COR-L47 (cell line): Measurements from ENCODE around the gene C19orf38.
A peak's percentile ranks its signal among the peaks of the same experiment; 100 is the strongest.

Source experiments
- DNase-seq: peaks from one replicate; lab custom pipeline; 2025; lab: John Stamatoyannopoulos, UW

The C19orf38 gene, protein sequence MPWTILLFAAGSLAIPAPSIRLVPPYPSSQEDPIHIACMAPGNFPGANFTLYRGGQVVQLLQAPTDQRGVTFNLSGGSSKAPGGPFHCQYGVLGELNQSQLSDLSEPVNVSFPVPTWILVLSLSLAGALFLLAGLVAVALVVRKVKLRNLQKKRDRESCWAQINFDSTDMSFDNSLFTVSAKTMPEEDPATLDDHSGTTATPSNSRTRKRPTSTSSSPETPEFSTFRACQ

DNA sequence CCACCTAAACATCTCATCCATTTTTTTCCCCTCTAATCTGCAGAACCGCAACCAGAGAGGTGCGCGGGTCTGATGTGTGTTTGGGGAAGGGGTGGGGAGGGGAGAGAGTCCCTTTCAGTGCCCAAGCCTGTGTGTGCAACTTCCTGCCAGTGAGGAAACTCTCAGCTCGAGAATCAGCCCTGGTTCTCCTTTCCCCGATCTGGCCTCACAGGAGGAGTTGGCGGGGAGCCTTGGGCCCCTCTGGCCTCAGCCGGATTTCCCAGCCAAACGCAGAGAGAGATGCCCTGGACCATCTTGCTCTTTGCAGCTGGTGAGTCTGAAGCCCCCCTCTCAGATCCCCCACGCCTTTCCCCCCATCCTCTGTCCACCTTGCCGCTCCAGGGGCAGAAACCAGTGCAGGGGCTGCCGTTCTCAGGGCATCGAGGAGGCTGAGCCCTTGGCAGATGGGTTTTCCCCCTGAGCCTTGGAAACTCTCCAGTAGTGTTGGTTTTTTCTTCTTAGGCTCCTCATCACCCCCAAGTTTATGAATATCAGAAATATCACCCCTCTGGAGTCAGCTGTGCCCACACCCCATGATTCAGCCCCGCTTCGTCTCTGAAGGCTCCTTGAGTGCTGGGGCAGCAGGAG is at the start of gene C19orf38:
Gene C19orf38 (plus strand): TSS at position 186 of the 627 bp plus-strand sequence. CDS start 94 bp downstream, at position 280.
- no peak for DNase-seq

DNA sequence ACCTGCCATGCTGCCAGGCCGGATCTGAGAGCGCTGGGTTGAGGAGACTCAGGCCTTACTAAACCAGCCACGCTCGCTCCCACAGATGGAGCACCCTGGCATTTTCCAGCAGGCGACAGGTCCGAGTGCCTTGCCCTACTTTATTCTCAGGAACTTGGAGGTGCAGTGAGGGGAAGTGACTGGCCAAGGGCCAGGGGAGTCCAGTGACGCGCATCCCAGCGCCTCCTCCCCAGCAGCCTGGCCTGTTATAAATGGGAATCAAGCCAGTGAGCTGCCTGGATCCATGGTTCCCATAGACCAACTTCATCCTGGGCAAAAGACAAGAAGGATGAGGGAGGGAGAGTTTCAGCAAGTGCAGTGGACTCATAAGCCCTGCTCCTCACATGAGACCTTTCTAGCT is 47.7 kb upstream of the C19orf38 start:
- DNase-seq = no peak

DNA sequence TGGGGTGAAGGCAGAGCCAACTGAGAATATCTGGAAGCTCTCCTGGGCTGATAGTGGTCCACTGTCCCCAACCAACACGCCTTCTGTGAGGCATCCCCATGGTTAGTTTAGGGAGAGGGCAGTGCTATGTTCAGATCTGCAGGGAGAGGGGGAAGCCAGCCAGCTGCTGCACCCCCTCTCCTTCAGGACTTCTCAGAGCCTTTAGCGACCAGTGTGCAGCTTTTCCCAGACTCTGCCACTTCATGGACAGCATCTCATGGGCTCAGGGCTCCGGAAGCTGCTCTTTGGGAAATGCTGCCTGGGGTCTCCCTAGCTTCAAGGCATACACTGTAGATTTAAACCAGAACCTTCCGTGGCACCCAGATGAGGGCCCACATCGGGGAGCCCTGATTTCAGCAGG is 45.7 kb upstream of the C19orf38 start:
- no peak for DNase-seq

DNA sequence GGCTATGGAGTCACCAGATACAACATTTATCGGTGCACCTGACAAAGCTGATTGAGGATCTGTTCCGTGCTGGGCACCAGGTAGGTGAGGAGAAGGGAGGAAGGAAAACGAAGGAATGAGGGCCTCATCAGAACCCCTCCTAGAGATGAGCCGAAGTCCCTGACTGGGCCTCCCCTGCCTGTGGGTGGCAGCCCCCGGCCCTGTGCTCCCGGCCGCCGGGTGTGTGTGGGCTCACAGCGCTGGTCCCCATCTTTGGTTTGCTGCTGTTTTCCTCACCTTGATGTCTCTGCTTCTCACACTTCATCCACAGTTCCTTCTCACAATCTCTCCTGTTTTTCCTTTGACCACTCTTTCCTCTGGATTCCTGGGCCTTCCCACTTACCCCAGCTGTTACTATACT is 45.0 kb upstream of the C19orf38 start:
- DNase-seq = no peak

DNA sequence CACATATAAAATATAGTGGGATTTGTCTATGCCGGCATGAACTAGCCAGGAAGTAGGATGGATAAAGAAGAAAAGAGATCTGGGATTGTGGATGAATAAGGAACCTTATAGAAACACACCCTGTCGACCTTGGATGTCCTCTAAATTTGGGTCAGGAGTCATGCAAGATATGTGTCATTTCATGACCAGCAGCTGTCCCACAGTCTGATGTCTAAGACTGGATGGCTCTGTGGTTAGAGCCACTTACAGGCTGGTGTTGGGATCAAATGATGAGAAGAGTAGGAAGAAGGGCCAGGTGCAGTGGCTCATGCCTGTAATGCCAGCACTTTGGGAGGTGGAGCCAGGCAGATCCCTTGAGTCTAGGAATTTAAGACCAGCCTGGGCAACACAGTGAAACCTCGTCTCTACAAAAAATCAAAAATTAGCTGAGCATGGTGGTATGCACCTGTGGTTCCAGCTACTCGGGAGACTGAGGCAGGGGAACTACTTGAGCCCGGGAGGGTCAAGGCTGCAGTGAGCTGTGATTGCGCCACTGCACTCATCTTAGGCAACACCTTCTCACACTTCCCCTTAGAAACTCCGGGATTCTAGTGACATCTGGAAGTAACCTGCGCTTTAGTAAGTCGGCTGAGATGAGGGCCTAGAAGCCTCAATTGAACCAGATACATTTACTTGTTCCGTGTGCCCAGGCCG is 43.0 kb upstream of the C19orf38 start:
- DNase-seq = no peak

DNA sequence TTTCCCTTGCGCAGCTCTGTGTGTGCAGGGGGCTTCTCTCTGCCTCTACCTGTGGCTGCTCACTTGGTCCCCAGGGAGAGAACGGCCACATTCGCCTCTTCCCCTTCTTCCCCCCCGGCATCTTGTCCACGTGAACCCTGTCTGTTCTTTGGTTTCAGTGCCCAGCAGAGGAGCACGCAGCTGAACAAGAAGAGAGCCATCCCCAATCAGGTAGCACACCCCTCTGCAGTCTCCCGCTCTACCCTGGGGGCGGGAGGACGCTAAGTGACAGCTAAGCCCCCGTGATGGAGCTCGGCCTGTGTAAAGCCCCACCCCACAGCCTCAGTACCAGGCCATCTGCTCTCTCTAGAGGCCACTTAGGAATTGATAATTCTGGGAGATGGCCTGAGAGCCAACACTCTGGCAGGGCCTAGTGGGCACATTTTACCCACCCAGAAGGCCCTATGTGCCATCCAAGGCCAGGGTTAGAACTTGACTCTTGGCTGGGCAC is 42.4 kb upstream of the C19orf38 start:
- DNase-seq = no peak

DNA sequence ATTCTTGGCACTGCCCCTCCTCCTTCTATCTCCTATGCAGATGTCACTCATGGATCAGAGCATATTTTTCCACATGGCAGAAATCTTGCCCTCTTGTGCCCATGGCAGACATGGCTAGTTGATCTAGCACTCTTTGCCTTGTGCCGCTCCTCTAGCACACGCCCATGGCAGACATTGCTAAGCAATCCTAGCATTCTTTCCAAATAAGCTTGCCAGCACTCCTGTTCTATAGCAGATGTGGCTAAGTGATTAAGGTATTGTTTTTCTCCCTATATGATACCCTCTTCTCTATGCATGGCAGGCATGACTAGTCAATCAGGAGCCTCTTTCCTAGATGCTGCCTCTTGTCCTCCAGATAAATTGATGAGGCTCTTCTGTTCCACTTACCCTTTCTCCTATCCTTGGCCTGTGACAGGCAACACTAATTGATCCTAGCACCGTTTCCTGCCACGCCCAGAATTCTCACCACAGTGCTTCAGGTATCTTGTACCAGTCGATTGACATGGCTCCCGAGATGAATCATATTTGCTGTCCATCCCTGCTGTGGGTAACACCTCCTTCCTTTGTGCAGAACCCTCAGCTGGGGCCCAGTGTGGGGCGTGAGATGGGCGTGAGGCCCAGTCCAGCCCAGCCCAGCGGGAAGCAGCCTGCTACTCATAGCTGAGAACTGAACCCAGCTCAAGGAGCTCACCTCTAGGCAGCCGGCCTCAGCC is 39.1 kb upstream of the C19orf38 start:
- DNase-seq = peak; percentile 60

DNA sequence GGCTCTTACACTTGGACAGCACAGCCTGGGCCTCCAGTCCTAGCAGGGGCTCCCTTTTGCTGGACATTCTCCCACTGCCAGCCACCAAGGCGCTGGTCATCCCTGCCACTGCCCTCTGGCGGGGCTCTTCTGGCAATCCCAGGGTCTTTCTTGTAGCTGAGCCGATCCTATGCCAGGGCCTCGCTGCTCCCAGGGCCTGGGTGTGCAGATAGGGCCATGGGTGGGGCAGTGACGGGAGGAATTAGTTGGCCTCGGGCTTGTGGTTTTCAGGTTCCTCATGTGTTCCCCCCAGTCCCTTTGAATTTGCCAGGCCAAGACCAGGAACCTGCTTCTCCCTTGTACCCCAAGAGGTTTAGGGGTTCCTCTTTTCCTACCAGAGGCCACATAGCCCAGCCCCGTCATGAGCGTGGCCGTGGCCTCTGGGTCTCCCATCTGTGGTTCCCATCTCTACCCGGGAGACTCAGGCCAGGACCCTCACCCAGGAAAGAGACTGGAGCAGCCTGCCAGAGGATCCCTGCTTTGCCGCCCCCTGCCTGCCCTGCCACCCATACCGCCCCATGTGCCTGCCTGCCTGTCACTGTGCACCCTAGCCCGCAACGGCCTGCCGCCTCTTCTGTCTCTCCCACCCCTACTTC is 38.4 kb upstream of the C19orf38 start:
- DNase-seq = no peak

DNA sequence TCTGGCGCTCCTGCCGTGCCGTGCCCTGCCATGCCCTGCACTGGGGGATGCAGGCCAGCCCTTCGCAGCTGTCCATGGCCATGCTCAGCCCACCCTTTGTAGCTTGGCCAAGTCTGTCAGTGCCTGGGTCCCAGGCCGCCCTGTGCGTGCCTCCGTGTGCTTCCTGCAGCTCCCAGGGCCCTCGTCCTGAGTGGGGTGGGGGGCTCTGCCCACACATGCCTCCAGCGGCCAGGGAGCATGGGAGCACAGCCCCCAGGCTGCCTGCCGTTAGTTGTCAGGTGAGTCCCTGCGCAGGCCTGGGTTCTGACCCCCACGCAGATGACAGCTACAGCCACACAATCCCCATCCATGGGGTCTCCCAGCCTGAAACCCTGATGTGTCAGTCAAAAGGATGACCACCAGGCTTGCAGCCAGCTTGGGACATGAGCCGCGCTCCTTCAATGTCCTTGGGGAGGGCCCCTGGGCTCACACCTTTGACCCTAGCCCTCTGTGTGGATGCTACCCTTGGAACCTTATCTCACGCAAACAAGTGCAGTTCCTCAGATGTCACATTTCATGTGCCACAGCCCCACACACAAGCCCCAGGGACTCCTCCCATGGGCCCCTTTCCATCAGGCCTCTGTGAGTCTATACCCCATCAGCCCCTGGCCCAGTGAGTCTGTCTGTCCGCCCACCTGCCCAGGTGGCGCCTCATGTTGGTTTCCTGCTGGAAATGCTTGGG is 36.7 kb upstream of the C19orf38 start:
- DNase-seq = no peak

DNA sequence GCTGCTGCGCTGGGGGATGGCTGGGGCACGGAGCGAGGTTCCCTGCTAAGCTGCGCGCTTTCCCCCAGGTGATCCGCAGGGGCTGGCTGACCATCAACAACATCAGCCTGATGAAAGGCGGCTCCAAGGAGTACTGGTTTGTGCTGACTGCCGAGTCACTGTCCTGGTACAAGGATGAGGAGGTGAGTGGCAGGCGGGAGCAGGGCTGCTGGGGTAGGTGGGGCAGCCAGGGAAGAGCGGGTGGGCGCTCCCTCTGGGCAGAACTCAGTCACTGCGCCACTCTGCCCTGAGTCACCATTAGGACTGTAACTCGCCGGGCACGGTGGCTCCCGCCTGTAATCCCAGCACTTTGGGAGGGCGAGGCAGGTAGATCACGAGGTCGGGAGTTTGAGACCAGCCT is 36.0 kb upstream of the C19orf38 start:
- no peak for DNase-seq

DNA sequence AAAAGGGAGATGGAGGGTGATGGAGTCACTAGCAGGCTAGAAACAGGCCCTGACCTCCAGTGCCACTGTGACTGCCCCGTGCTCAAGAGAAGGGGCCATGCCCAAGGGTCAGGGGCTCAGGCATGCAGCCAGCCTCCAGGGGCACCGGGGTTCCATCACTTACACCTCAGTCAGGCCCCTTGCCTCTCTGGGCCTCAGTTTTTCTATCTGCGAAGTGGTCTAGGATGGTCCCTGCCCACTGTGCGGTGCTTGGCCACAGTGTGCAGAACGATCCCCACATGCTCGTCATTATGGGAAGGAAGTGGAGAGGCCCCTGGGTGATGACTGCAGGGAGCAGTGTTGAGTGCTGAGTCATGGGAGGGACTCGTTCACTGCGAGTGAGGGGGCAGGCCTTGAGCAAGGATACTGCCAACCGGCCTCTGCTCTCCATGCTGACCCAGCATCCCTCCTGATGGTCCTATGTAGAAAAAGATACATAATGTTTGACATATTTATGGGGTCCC is 35.3 kb upstream of the C19orf38 start:
- DNase-seq = no peak

DNA sequence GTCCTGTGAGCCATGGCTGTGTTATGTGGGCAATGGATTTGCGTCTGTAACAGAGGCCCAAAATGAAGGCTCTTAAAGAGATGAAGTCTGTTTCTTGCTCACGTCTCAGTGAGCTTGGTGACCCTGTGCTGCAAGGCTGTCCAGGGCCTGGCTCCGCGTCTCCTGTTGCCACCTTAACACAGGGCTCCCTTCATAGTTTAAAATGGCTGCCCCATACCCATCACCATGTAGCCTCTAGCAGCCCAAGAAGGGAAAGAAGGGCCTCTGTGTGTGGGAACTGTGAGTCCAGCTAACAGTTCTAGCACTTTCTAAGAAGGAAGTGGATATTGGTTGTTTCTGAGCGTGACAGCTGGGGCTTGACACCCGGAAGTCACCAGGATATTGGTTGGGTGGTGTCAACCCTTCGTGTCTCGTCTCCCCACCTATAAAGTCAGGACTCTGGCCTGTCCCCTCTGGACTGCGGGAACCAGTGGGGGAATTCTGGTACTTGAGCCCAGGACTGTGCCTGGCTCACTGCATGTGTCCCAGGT is 33.1 kb upstream of the C19orf38 start:
- no peak for DNase-seq

DNA sequence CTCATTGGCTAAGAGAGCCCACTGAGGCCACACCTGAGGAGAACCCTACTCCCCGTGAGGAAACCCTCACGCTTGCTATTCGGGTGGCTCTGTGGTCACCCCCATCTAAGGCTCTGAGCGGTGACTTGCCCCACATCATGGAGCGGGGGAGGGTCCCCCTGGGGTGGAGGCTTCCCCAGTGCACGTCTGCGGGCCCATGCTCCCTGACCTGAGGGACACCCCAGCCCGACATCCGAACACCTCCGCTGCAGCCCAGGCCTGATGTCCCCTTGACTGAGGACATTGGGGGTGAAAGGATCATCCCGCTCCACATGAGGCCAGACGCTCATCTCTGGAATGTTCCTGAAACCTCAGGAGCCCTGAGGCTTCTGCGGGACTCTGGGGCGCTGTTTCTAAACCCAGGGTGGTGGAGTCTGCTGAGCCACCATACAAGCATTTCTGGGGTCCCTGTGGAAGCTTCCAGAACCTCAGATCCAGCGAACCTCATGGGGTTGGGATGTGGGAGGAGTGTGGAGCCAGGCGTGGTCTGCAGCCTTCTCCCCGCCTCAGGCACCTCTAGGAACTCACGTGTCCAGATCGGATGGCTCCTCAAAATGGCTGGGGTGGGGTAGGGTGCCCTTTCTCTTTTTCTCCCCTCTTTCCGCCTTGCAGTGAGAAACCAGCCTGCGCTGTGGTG is 32.1 kb upstream of the C19orf38 start:
- DNase-seq = no peak

DNA sequence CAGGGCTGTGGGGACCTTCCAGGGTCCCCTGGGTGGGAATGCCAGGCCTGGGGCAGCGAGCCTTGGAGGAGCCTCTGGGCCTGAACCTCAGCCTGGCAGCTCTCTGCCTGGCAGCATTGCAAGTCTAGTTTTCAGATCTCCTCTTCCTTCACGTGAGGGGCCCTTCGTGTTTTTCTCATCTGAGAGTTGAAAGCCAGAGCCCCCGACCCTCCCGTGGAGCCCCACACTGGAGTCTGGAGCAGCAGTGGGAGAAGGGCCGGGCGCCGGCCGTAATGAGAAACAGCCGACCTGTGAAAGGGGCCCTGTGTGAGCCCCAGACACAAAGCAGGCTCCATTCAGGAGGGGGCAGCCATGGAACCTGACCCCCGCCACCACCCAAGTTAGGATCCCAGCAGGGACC is 31.5 kb upstream of the C19orf38 start:
- DNase-seq = no peak

DNA sequence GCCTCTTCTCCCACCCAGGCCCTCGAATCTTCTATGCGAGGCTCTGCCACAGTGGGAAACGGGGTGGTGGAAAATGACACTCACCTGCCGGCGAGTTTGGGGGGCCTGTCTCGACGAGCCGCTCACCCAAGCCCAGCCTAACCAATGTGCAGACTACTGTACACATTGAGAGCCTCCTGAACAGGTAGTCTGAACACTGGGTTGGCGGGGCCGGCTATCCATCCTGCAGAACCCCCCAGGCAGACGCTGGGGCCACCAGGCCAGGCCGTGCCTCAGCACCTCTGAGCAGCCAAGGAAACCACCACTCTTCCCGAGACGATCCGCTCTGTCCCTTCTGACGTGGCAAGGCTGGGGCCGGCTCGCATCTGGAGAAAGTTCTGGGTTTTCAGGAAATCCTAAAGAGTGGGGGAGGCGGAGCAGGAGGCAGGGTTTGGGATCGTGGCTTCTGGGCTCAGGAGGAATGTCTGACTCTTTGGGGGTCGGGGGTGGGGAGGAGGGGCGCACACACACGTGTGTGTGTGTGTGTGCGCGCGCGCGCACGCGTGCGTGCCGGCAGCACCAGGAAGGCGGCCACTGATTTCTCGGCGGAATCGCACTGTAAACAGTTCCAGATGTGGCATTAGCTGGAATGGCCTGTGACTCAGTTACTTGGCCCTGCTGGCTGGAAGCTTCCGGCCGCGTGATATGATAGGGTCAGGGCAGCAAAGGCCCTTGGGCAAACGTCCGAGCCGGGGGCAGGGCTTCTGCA is 30.8 kb upstream of the C19orf38 start:
- no peak for DNase-seq

DNA sequence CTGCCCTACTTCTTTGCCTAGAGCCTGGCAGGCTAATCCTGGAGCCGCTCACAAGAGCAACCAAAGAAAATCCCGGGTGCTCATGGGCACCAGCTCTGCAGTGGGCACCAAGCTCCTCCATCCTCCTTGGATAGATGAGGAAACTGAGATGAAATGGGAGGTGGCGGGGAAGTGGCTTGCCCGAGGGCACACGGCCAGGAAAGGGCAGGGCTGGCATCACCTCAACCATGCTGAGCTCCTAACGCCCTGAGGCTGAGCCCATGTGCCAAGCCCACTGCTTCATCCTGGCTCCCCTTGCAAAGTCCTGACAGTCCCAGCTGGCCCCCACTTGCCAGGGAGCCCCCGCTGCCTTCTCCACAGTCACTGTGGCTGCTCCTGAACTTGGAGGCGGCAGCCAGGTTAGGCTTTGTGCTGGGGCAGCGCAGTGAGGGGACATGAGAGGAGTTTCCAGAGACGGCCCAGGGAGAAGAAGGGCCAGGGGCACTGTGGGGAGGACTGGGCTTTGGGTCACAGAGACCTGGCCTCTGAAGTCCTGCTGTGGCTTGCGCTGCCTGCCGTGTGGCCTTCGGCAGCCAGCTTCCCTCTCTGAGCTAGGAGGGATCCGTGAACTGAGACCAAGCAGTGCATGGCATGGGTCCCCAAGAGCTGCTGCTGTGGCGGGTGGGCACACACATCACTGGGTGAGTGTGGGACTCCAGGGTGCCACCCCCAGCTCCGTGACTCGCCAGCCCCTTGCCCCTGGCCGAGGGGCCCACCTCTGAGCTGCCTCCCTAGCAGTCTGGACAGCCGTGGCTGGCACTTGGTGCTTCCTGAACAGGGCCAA is 29.7 kb upstream of the C19orf38 start:
- DNase-seq = no peak

DNA sequence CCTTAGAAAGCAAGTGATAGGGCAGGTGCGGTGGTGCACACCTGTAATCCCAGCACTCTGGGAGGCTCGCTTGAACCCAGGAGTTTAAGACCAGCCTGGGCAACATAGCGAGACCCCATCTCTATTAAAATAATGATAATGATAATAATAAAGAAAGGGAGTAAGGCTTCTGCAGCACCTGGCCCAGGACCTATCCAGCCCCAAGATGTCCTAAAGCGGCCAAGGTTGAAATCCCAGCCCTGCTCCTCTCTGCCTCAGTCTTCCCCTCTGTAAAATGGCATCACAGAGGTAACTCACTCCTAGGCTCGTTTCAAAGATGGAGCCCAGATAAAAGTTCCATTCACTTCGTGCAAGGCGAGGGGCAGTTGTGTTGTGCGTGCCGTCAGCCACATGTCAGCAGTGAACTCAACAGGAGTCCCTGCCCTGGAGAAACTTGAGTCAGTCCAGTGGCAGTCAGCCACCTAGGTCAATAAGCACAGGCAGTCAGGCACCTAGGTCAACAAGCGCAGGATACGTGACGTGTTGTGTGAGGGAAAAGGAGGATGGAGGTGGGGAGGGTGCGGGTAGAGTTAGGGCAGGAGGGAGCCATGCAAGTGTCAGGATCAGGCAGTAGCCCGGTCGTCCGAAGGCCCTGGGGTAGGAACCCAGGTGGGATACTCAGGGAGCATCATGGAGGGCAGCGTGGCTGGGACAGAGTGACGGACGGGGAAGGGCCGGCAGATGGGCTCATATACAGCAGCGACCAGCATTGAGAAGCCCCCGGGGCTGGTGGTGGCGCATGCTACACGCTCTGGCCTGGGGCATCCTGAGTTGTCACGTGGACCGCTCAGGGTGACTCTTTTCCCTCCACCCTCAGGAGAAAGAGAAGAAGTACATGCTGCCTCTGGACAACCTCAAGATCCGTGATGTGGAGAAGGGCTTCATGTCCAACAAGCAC is 28.8 kb upstream of the C19orf38 start:
- DNase-seq = no peak

DNA sequence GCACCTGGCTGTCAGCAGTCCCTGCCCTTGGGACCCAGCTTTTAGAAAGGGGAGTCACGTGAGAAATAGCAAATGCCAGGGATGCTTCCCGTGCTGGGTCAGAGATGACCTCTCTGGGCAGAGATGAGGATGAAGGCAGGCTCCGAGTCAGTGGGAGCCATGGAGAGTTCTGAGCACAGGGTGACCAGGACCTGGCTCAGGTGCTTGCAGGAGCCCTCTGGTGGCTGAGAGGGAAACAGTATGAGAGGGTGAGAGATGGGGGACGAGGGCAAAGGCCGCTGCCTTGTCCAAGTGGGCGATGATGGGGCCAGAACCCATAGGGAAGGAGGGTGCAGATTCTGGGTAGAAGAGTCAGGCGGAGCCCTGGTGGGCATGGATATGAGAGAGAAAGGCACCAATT is 28.0 kb upstream of the C19orf38 start:
- DNase-seq = no peak
